GM10266 (cell line): ENCODE measurements around the gene NCAPD2.

ENCODE experiments used
- DNase-seq: peaks from one replicate; pipeline ENCODE4 v3.0.0; 2012; ENCODE audit errors: extremely low spot score
- CTCF ChIP-seq: IDR thresholded peaks from 2 replicates; pipeline ENCODE4 v1.5.1; 2012; ENCODE audit warnings: mild to moderate bottlenecking, low read depth; ENCODE audit not compliant: control insufficient read depth, insufficient read depth; ENCODE audit errors: missing control alignments

Gene NCAPD2

GRCh38 chr12:6542209-6543009, 48.5 kb downstream of the NCAPD2 start:
- TF ChIP-seq CTCF, result no peak
- DNase-seq, result no peak

GRCh38 chr12:6546016-6546415, 52.1 kb downstream of the NCAPD2 start:
- DNase-seq, result no peak
- no peak for TF ChIP-seq CTCF

GRCh38 chr12:6547566-6547965, 53.7 kb downstream of the NCAPD2 start:
- no peak for TF ChIP-seq CTCF
- no peak for DNase-seq

- no peak for DNase-seq
- no peak for TF ChIP-seq CTCF
Measured at GRCh38 chr12:6547987-6548386, 54.1 kb downstream of the NCAPD2 start.

DNA sequence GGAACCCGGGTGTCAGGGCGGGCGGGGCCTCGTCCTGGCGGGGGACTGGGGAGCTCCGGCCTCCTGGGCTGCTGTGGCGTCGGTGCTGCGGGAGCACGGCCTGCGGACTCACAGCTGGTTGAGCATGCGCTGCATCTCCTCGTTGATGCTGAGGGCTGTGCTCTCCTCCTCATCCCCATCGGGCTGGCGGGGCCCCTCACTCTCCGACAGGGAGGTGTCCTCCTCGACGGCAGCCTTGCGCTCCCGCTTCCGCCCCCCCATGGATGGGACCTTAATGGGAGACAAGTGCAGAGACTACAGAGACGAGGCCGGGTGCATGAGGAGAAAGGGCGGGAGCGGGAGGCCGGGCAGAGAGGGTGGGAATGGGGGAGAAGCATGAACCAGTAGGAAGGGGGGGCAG, 54.7 kb downstream of the NCAPD2 start:
- no peak for DNase-seq
- no peak for TF ChIP-seq CTCF

DNA sequence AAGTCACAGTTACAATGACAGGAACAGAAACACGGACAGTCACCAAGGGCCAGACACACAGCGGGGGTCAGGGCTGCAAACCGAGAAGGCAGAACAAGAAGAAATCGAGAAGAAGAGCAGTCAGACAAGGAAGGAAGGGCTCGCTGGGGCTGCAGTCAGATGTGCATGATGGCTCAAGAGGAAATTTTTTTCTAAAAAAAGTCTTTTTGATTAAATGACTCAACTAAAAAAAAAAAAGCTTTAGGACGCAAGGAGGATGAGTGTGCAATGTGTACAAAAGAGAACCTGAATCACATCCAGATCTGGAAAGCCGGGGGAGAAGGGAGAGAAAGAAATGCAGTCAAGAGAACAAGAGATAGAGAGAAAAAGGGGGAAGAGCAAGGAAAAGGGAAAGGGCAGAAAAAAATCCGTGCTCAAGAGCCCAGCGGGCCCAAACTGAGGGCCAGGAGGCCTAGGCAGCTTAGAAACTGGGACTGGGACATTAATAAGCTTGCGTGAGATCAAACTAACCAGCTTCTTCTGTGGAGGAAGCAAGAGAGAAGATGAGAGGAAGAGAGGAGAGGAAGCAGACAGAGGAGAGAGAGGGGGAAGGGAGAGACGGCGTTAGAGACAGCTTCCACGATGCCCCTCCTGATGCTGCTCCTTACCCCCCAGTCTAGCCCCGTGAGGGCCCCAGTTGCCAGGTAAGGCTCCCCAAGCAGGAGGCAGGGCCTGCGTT, 55.2 kb downstream of the NCAPD2 start:
- DNase-seq, result no peak
- no peak for TF ChIP-seq CTCF

DNA sequence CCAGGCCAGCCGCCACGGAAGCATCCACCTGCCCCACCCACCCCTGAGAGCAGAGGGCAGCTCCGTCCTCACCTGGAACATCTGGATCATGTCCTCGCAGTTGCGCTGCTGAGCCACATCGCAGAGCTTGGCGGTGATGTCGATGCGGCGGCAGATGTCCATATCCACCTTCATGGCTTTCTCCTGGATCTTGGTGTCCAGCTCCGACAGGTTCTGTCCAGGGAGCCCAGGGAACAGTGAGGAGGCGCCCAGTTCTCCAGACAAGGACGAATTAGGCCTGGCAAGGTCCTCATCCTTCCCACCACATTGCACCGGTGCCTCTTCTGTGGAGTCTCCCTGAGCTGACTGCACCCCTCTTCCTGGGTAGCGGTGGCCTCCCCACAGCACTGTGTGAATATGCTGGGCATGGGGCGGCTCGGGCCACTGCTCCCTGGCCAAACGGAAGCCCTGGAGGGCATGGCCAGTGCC, 55.8 kb downstream of the NCAPD2 start:
- no peak for DNase-seq
- TF ChIP-seq CTCF, result no peak
